HG02759 (cell line): ENCODE measurements around the gene NHLRC3.
"Not testable (repeated sequence)": the region's sequence is repeated elsewhere in the genome, so short reads cannot be mapped to it uniquely, and the experiment has no call there.

ENCODE experiments used
- ATAC-seq: cut with Tn5 transposase; IDR thresholded peaks from one replicate; pipeline ENCODE4 v1.9.1; 2021; ENCODE audit warnings: mild to moderate bottlenecking, moderate library complexity; ENCODE audit not compliant: unreplicated experiment

NHLRC3 gene

GRCh38 chr13:39040206-39040605, 1.9 kb downstream of the NHLRC3 start:
- ATAC-seq, result no peak

DNA sequence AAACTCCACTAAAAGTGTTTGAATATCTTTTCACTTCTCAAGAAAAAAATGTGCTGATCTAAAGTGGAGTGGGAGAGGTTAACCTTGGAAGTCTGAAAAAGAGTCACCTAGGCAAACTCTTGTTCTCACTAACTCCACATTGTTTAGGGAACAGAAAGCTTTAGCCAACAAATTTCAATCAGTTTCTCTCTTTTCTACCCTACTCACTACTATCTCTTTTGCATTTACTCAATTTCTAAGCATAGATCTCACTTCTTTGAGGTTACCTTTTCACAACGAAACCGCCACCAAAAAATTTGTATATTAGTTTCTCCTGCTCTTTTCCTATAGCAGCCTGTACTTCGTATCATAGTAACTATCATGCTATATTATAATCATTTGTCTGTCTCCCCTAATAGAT, 6.3 kb downstream of the NHLRC3 start:
- peak; percentile 73 for ATAC-seq

GRCh38 chr13:39047560-39047959, 9.3 kb downstream of the NHLRC3 start:
- no peak for ATAC-seq

DNA sequence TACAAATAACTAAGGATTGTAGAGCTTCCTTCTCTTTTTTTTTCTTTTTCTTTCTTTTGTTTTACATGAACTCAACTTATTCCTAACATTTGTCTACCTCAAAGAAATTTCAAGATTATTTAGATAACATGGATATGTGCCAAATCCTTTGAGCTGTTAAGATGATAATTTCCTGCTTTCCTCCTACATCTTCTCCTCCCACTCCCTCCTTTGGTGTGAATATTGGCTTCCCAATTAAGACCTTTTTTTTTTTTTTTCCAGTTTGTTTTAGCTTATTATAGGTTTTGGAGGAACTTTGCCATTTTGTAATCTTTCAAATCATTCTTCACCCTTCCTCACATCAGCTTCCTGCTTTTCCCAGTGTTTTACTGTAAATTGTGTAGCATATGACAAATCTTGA, 10.6 kb downstream of the NHLRC3 start:
- no peak for ATAC-seq

DNA sequence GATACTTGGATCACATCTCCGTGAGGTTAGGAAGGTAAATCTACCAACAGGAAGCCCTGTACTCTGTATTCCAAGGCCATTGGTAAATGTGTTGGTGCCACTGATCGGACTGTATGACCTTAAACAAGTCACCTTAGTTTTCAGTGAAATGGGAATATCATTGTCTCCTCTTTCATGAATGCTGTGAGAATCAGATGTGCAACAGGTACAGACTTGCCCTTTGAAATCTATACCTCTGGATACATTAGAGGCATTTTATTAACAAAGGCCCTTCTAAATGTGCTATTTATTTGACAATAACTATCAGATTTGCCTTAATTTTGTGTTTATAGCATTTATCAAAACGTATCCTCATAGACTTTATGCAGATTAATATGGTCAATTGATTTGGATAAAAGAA, 11.0 kb downstream of the NHLRC3 start:
- no peak for ATAC-seq

- ATAC-seq, result peak; percentile 50
These were observed 12.9 kb downstream of the NHLRC3 start for GRCh38 chr13:39051157-39051556.

DNA sequence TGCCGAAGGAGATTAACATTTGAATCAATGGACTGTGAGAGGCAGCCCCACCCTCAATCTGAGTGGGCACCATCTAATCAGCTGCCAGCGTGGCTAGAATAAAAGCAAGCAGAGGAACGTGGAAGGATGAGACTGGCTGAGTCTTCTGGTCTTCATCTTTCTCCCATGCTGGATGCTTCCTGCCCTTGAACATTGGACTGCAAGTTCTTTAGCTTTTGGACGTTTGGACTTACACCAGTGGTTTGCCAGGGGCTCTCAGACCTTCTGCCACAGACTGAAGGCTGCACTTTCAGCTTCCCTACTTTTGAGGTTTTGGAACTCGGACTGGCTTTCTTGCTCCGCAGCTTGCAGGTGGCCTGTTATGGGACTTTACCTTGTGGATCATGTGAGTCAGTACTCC, 14.7 kb downstream of the NHLRC3 start:
- ATAC-seq, result no peak

DNA sequence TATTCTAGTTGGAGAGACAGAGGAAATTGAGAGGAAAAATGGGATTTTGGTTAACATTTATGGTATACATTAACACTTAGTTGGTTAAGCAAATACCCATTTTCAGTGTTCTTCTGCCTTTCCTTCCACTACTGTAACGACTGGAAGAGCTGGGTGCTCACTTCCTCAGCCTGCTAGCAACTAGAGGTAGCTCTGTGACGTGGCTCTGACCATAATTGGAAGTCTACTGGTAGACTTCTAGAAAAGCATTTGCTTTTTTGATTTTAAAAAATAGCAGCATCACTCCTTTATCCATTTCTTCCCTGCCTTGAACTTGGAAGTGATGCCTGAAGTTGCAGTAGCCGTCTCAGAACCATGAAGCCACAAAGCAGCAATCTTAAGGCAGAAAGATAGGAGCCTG, 15.9 kb downstream of the NHLRC3 start:
- no peak for ATAC-seq

GRCh38 chr13:39056018-39056417, 17.8 kb downstream of the NHLRC3 start:
- ATAC-seq, result no peak

- ATAC-seq, result no peak
These were observed 19.8 kb downstream of the NHLRC3 start for GRCh38 chr13:39058040-39058439.

- ATAC-seq, result no peak
These were observed 23.7 kb downstream of the NHLRC3 start for GRCh38 chr13:39062004-39062403.

DNA sequence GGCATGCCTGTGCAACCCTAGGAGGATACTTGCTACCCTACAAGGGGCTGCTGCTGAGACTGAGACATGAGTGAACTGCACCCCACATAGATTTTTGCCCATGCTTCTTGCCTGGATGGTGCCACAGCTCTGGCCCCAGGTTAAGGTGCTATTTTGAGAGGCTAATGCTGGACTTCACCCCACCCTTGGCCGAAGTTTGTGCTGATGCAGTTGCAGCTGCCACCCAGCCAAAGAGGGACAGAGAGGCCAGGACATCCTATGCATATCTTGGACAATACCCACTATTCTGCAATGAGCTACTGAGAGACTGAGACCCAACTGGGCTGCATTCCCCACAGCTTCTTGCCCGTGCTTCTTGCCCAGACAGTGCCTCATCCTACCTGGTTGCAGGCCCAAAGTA, 34.6 kb downstream of the NHLRC3 start:
- no peak for ATAC-seq

DNA sequence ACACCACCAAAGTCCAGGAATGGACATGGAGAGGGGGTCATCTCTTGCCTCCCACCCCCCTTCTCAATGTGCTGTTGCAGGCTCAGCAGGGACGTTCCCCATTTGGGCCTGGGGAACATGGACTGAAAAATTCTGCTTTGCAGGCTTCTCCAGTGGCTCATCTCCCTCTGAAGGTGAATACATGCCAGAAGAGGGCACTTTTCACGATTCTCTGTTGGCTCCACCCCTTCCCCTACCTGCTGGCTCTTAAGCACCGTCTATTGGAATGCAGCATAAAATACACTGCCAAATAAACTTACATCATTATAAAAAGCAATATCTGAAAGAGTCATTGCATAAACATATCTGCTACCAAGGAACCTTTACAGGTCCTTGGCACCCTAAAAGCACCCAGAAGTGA, 35.7 kb downstream of the NHLRC3 start:
- no peak for ATAC-seq

DNA sequence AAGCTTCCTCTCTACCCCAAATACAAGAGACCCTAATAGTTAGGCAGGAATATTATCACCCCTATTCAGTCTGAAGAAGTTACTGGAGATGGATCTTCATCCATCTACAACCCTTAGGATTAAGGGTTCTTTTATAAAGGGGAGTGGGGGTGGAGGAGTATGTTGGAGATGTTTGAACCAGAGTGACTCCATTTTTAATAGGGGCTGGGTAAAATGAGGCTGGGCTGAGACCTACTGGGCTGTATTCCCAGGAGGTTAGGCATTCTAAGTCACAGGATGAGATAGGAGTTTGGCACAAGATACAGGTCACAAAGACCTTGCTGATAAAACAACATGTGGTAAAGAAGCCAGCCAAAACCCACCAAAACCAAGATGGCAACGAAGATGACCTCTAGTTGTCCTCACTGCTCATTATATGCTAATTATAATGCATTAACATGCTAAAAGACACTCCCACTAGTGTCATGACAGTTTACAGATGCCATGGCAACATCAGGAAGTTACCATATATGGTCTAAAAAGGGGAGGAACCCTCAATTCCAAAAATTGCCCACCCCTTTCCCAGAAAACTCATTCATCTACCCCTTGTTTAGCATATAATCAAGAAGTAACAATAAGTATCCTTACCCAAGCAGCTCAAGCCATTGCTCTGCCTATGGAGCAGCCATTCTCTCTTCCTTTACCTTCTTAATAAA, 48.1 kb downstream of the NHLRC3 start:
- ATAC-seq, result not testable (repeated sequence)

GRCh38 chr13:39091586-39091985, 53.3 kb downstream of the NHLRC3 start:
- no peak for ATAC-seq

DNA sequence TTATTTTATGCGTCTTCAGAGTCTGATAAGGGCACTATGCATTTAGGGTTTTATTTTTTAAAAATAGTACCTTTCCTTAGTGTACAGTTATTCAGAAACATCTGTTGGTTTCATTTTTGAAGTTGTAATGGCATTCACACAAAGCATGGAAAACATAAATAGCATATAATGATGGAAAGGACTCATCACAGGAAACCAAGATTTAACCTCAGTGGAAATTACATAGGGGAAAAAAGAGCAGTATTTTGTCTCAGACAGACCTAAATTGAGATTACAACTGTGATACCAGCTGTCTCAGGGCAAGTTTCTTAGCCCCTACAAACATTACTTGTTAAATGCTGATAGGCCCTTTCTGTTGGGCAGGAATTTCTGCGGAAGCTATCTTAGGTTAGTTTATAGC, 57.2 kb downstream of the NHLRC3 start:
- peak; percentile 71 for ATAC-seq

DNA sequence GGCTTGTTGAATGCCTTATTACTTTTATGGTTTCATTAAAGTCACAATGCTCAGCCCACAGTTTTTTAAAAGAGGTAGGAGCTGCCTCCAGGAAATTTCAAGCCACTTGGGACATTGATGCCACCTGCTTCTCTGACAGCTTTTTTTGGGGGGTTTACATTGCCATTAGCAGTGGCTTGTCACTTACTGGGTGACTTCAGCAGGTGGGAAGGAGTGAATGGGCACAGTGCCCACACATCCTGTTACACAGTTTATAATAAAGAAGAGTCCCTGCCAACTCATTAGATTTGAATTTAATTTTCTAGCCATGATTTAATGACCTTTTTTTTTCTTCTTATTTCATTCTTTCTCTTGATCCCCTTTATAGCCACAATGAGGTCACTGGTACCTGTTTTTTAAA, 61.0 kb downstream of the NHLRC3 start:
- ATAC-seq, result no peak
